ENCODE results near the gene GRK4. TPM values are rescaled to one million over a fixed set of nuclear protein-coding genes. Genes with fewer than 3 reads are reported as not detected.

GRK4 gene
- total RNA-seq, 1 experiment from 2014 or later = 4.2 TPM

GRCh38 chr4:2968381-2968780, 5.0 kb downstream of the GRK4 start:
- no peak for ATAC-seq

More at GRCh38 chr4:2968381-2968780, 5.0 kb downstream of the GRK4 start:
- Histone ChIP-seq H4K20me1 (ENCODE audit: insufficient read depth) (no peaks in the 10 kb centered on the region), H3K4me2 (ENCODE audit: low read length) (no peak overlapping the region), H3K27ac (ENCODE audit: low read depth, low read length) (no peak overlapping the region), H2AFZ (ENCODE audit: low read depth, low read length, poor library complexity, severe bottlenecking) (no peak overlapping the region), H3K9me3 (ENCODE audit: control insufficient read depth in 1 of 2, insufficient read depth in 1 of 2, low read depth in 1 of 2, low read length in 2 of 2) (no peaks in the 10 kb centered on the region), H3K4me3 (replicated peaks in 1 of 2; ENCODE audit: low read depth in 1 of 2, low read length in 2 of 2) (no peak overlapping the region), H3K27me3 (ENCODE audit: insufficient read depth, low read length) (no peaks in the 10 kb centered on the region), H3K9me2 (ENCODE audit: insufficient read depth) (no peaks in the 10 kb centered on the region), H3K4me1 (ENCODE audit: control insufficient read depth in 1 of 2, insufficient read depth in 2 of 2, low read length in 2 of 2) (peaks cover 5 to 15% of the 10 kb centered on the region in 2 experiments; a peak in 3 of 4 replicates), H3K36me3 (ENCODE audit: control insufficient read depth in 1 of 2, insufficient read depth in 2 of 2, low read length in 2 of 2) (no peaks in the 10 kb centered on the region), H3K9ac (ENCODE audit: low read length) (no peak overlapping the region), H3K79me2 (ENCODE audit: insufficient read depth, low read length) (no peaks in the 10 kb centered on the region)
- CTCF ChIA-PET = interaction anchor here (1.0 kb wide), 1 partner anchor 10 kb away, joined by 3 read pairs; no protein-coding TSS in a partner anchor
- RAD21 ChIA-PET (ENCODE audit: low non-redundant PET in 1 of 2, low total read pairs in 2 of 2, uncharacterized antibody in 2 of 2, unreplicated experiment in 2 of 2) = no interaction called here
- no TSS peak for BruUV-seq (replicated peaks)
- intact Hi-C loops (cut with micrococcal nuclease) = no loop called here
- DNase-seq (ENCODE audit: low read depth, low spot score) = no peak
- POLR2A ChIA-PET = no interaction called here
- TF ChIP-seq CTCF (IDR thresholded peaks at IDR 0.05 in 2 of 3, conservative IDR thresholded peaks at IDR 0.05 in 1 of 3; ENCODE audit: borderline replicate concordance in 1 of 3, insufficient read depth in 1 of 3, low read depth in 2 of 3, low read length in 2 of 3) = no peak
- no peak for TF ChIP-seq JUND (IDR thresholded peaks at IDR 0.05)
- no peak for TF ChIP-seq EZH2 (IDR thresholded peaks at IDR 0.05)
- no peak for TF ChIP-seq EGR1 (IDR thresholded peaks at IDR 0.05; ENCODE audit: low read depth)
- no peak for TF ChIP-seq RAD21 (IDR thresholded peaks at IDR 0.05; ENCODE audit: low read depth)
- no peak for TF ChIP-seq CBX3 (IDR thresholded peaks at IDR 0.05; ENCODE audit: low read depth)
- TF ChIP-seq FOSL1 (IDR thresholded peaks at IDR 0.05; ENCODE audit: low read depth) = no peak
- TF ChIP-seq ZNF274 (IDR thresholded peaks at IDR 0.05; ENCODE audit: low read depth, low read length) = no peak
- TF ChIP-seq ZFX (IDR thresholded peaks at IDR 0.05) = no peak
- TF ChIP-seq, protein P1, sequence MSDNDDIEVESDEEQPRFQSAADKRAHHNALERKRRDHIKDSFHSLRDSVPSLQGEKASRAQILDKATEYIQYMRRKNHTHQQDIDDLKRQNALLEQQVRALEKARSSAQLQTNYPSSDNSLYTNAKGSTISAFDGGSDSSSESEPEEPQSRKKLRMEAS (IDR thresholded peaks at IDR 0.05) = no peak
- TF ChIP-seq, protein P2, sequence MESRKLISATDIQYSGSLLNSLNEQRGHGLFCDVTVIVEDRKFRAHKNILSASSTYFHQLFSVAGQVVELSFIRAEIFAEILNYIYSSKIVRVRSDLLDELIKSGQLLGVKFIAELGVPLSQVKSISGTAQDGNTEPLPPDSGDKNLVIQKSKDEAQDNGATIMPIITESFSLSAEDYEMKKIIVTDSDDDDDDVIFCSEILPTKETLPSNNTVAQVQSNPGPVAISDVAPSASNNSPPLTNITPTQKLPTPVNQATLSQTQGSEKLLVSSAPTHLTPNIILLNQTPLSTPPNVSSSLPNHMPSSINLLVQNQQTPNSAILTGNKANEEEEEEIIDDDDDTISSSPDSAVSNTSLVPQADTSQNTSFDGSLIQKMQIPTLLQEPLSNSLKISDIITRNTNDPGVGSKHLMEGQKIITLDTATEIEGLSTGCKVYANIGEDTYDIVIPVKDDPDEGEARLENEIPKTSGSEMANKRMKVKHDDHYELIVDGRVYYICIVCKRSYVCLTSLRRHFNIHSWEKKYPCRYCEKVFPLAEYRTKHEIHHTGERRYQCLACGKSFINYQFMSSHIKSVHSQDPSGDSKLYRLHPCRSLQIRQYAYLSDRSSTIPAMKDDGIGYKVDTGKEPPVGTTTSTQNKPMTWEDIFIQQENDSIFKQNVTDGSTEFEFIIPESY (IDR thresholded peaks at IDR 0.05; ENCODE audit: extremely low read depth, insufficient replicate concordance, low read length) = no peak
- no peak for TF ChIP-seq ATF3 (IDR thresholded peaks at IDR 0.05)
- TF ChIP-seq YY1 (IDR thresholded peaks at IDR 0.05; ENCODE audit: extremely low read depth, insufficient replicate concordance, low read depth, low read length) = no peak
- TF ChIP-seq SP1 (IDR thresholded peaks at IDR 0.05; ENCODE audit: low read depth) = no peak
- no peak for TF ChIP-seq POLR2AphosphoS5 (IDR thresholded peaks at IDR 0.05; ENCODE audit: low read depth, low read length)
